ENCODE measurements around the gene COX8C.

COX8C gene

GRCh38 chr14:93346926-93347721 lies at the start of gene COX8C:
COX8C (plus strand) TSS chr14:93347182; CDS start chr14:93347269, 87 bp downstream.
- in situ Hi-C loops (cut with MboI; ENCODE audit: low sequenced_read_pairs) = no loop called here

GRCh38 chr14:93299416-93299815 lies 47.6 kb upstream of the COX8C start:
- in situ Hi-C loops (cut with MboI; ENCODE audit: low sequenced_read_pairs) = no loop called here

GRCh38 chr14:93299866-93300265 lies 47.1 kb upstream of the COX8C start:
- in situ Hi-C loops (cut with MboI; ENCODE audit: low sequenced_read_pairs) = no loop called here

GRCh38 chr14:93301821-93302447 lies 45.0 kb upstream of the COX8C start:
- in situ Hi-C loops (cut with MboI; ENCODE audit: low sequenced_read_pairs) = no loop called here

GRCh38 chr14:93302688-93303581 lies 44.0 kb upstream of the COX8C start:
- in situ Hi-C loops (cut with MboI; ENCODE audit: low sequenced_read_pairs) = no loop called here

GRCh38 chr14:93303659-93304058 lies 43.3 kb upstream of the COX8C start:
- in situ Hi-C loops (cut with MboI; ENCODE audit: low sequenced_read_pairs) = no loop called here

- in situ Hi-C loops (cut with MboI; ENCODE audit: low sequenced_read_pairs) = no loop called here
Observed at GRCh38 chr14:93304771-93305170, 42.2 kb upstream of the COX8C start.

GRCh38 chr14:93305725-93306418 lies 41.1 kb upstream of the COX8C start:
- in situ Hi-C loops (cut with MboI; ENCODE audit: low sequenced_read_pairs) = no loop called here

- in situ Hi-C loops (cut with MboI; ENCODE audit: low sequenced_read_pairs) = no loop called here
Observed at GRCh38 chr14:93306812-93307211, 40.2 kb upstream of the COX8C start.

GRCh38 chr14:93308686-93309345 lies 38.2 kb upstream of the COX8C start:
- in situ Hi-C loops (cut with MboI; ENCODE audit: low sequenced_read_pairs) = no loop called here

GRCh38 chr14:93309427-93309966 lies 37.5 kb upstream of the COX8C start:
- in situ Hi-C loops (cut with MboI; ENCODE audit: low sequenced_read_pairs) = no loop called here

- in situ Hi-C loops (cut with MboI; ENCODE audit: low sequenced_read_pairs) = no loop called here
Observed at GRCh38 chr14:93311082-93311481, 35.9 kb upstream of the COX8C start.

- in situ Hi-C loops (cut with MboI; ENCODE audit: low sequenced_read_pairs) = no loop called here
Observed at GRCh38 chr14:93315575-93315974, 31.4 kb upstream of the COX8C start.

- in situ Hi-C loops (cut with MboI; ENCODE audit: low sequenced_read_pairs) = no loop called here
Observed at GRCh38 chr14:93316716-93317115, 30.3 kb upstream of the COX8C start.

GRCh38 chr14:93317210-93317874 lies 29.6 kb upstream of the COX8C start:
- in situ Hi-C loops (cut with MboI; ENCODE audit: low sequenced_read_pairs) = no loop called here

GRCh38 chr14:93317875-93318807 lies 28.8 kb upstream of the COX8C start:
- in situ Hi-C loops (cut with MboI; ENCODE audit: low sequenced_read_pairs) = no loop called here

- in situ Hi-C loops (cut with MboI; ENCODE audit: low sequenced_read_pairs) = no loop called here
Observed at GRCh38 chr14:93318927-93319326, 28.1 kb upstream of the COX8C start.

- in situ Hi-C loops (cut with MboI; ENCODE audit: low sequenced_read_pairs) = no loop called here
Observed at GRCh38 chr14:93319494-93319893, 27.5 kb upstream of the COX8C start.
